Measurements from ENCODE around the gene PLXNC1. TPM values are rescaled to one million over a fixed set of nuclear protein-coding genes. Genes with fewer than 3 reads are reported as not detected.

The PLXNC1 gene
- total RNA-seq, 2 donors from 2014 or later: 11.3 to 14.1 TPM

GRCh38 chr12:94208622-94208966, 60.2 kb downstream of the PLXNC1 start:
- Mint-ChIP-seq H3K27ac (peak overlapping the region; percentile 96), H3K9me3 (peaks cover 0 to 1% of the 10 kb centered on the region in 2 donors), H3K4me1 (ENCODE audit: low read depth) (peaks cover 60% of the 10 kb centered on the region), H3K4me3 (peak overlapping the region; percentile 67 to 95), H3K36me3 (ENCODE audit: insufficient read depth in 2 of 2) (peaks cover 3% of the 10 kb centered on the region in 2 donors), H3K27me3 (ENCODE audit: low read depth) (no peaks in the 10 kb centered on the region)
- peak; percentile 46 to 57 for DNase-seq
- peak; percentile 66 to 74 for ATAC-seq (replicated peaks in 1 of 2)

GRCh38 chr12:94209240-94209639, 60.9 kb downstream of the PLXNC1 start:
- peaks cover 3% of the 10 kb centered on the region in 2 donors for H3K36me3 Mint-ChIP-seq (ENCODE audit: insufficient read depth in 2 of 2)
- peaks cover 54% of the 10 kb centered on the region for H3K4me1 Mint-ChIP-seq (ENCODE audit: low read depth)
- H3K4me3 Mint-ChIP-seq: peak overlapping the region in 1 of 2 donors; percentile 25
- peak overlapping the region; percentile 96 for H3K27ac Mint-ChIP-seq
- DNase-seq (no peak), ATAC-seq (replicated peaks in 1 of 2) (no peak)
- no peaks in the 10 kb centered on the region for H3K27me3 Mint-ChIP-seq (ENCODE audit: low read depth)
- peaks cover 0 to 1% of the 10 kb centered on the region in 2 donors for H3K9me3 Mint-ChIP-seq

GRCh38 chr12:94211021-94211420, 62.6 kb downstream of the PLXNC1 start:
- Mint-ChIP-seq H3K36me3 (ENCODE audit: insufficient read depth in 2 of 2) (peaks cover 3% of the 10 kb centered on the region in 2 donors), H3K27ac (no peak overlapping the region), H3K9me3 (peaks cover 0 to 1% of the 10 kb centered on the region in 2 donors), H3K27me3 (ENCODE audit: low read depth) (no peaks in the 10 kb centered on the region), H3K4me1 (ENCODE audit: low read depth) (peaks cover 37% of the 10 kb centered on the region), H3K4me3 (no peak overlapping the region)
- DNase-seq (no peak), ATAC-seq (replicated peaks in 1 of 2) (no peak)

GRCh38 chr12:94218233-94218632, 69.9 kb downstream of the PLXNC1 start:
- ATAC-seq (replicated peaks in 1 of 2): no peak

GRCh38 chr12:94219622-94220302, 71.4 kb downstream of the PLXNC1 start:
- Mint-ChIP-seq H3K27ac (no peak overlapping the region), H3K27me3 (ENCODE audit: low read depth) (no peaks in the 10 kb centered on the region), H3K36me3 (ENCODE audit: insufficient read depth in 2 of 2) (peaks cover 4 to 6% of the 10 kb centered on the region in 2 donors), H3K4me1 (ENCODE audit: low read depth) (peaks cover 4% of the 10 kb centered on the region), H3K9me3 (no peaks in the 10 kb centered on the region), H3K4me3 (no peak overlapping the region)
- ATAC-seq (replicated peaks in 1 of 2) (no peak), DNase-seq (no peak)

More at GRCh38 chr12:94218233-94218632, 69.9 kb downstream of the PLXNC1 start:
- no peak for DNase-seq
- Mint-ChIP-seq H3K9me3 (no peaks in the 10 kb centered on the region), H3K4me1 (ENCODE audit: low read depth) (peaks cover 4% of the 10 kb centered on the region), H3K27ac (no peak overlapping the region), H3K36me3 (ENCODE audit: insufficient read depth in 2 of 2) (peaks cover 4 to 6% of the 10 kb centered on the region in 2 donors), H3K4me3 (no peak overlapping the region), H3K27me3 (ENCODE audit: low read depth) (no peaks in the 10 kb centered on the region)

GRCh38 chr12:94220804-94221203, 72.4 kb downstream of the PLXNC1 start:
- Mint-ChIP-seq H3K27me3 (ENCODE audit: low read depth) (no peaks in the 10 kb centered on the region), H3K27ac (no peak overlapping the region), H3K4me1 (ENCODE audit: low read depth) (peaks cover 4% of the 10 kb centered on the region), H3K36me3 (ENCODE audit: insufficient read depth in 2 of 2) (peaks cover 4 to 6% of the 10 kb centered on the region in 2 donors), H3K4me3 (no peak overlapping the region), H3K9me3 (no peaks in the 10 kb centered on the region)
- DNase-seq: no peak
- ATAC-seq (replicated peaks in 1 of 2): no peak

- Mint-ChIP-seq H3K4me3 (no peak overlapping the region), H3K27me3 (ENCODE audit: low read depth) (no peaks in the 10 kb centered on the region), H3K36me3 (ENCODE audit: insufficient read depth in 2 of 2) (peaks cover 4 to 6% of the 10 kb centered on the region in 2 donors), H3K9me3 (no peaks in the 10 kb centered on the region), H3K4me1 (ENCODE audit: low read depth) (peaks cover 4% of the 10 kb centered on the region), H3K27ac (no peak overlapping the region)
- DNase-seq (no peak), ATAC-seq (replicated peaks in 1 of 2) (no peak)
Measured at GRCh38 chr12:94222351-94223084, 74.1 kb downstream of the PLXNC1 start.

GRCh38 chr12:94223842-94224241, 75.5 kb downstream of the PLXNC1 start:
- ATAC-seq (replicated peaks in 1 of 2) (no peak), DNase-seq (no peak)
- no peak overlapping the region for H3K4me3 Mint-ChIP-seq
- no peaks in the 10 kb centered on the region for H3K27me3 Mint-ChIP-seq (ENCODE audit: low read depth)
- no peak overlapping the region for H3K27ac Mint-ChIP-seq
- H3K36me3 Mint-ChIP-seq (ENCODE audit: insufficient read depth in 2 of 2): peaks cover 6% of the 10 kb centered on the region in 2 donors
- H3K4me1 Mint-ChIP-seq (ENCODE audit: low read depth): peaks cover 4% of the 10 kb centered on the region
- H3K9me3 Mint-ChIP-seq: no peaks in the 10 kb centered on the region

GRCh38 chr12:94225506-94225905, 77.1 kb downstream of the PLXNC1 start:
- DNase-seq (no peak), ATAC-seq (replicated peaks in 1 of 2) (no peak)
- H3K4me3 Mint-ChIP-seq: no peak overlapping the region
- no peak overlapping the region for H3K27ac Mint-ChIP-seq
- H3K4me1 Mint-ChIP-seq (ENCODE audit: low read depth): peaks cover 9% of the 10 kb centered on the region
- H3K9me3 Mint-ChIP-seq: peaks cover 0 to 1% of the 10 kb centered on the region in 2 donors
- peaks cover 5 to 11% of the 10 kb centered on the region in 2 donors for H3K36me3 Mint-ChIP-seq (ENCODE audit: insufficient read depth in 2 of 2)
- H3K27me3 Mint-ChIP-seq (ENCODE audit: low read depth): no peaks in the 10 kb centered on the region

- DNase-seq: no peak
- Mint-ChIP-seq H3K4me1 (ENCODE audit: low read depth) (peaks cover 12% of the 10 kb centered on the region), H3K36me3 (ENCODE audit: insufficient read depth in 2 of 2) (peaks cover 3 to 8% of the 10 kb centered on the region in 2 donors), H3K4me3 (no peak overlapping the region), H3K27me3 (ENCODE audit: low read depth) (no peaks in the 10 kb centered on the region), H3K9me3 (peaks cover 0 to 1% of the 10 kb centered on the region in 2 donors), H3K27ac (no peak overlapping the region)
- ATAC-seq (replicated peaks in 1 of 2): no peak
Measured at GRCh38 chr12:94225947-94226630, 77.7 kb downstream of the PLXNC1 start.

- H3K36me3 Mint-ChIP-seq (ENCODE audit: insufficient read depth in 2 of 2): peaks cover 2 to 8% of the 10 kb centered on the region in 2 donors
- no peaks in the 10 kb centered on the region for H3K27me3 Mint-ChIP-seq (ENCODE audit: low read depth)
- peaks cover 12% of the 10 kb centered on the region for H3K4me1 Mint-ChIP-seq (ENCODE audit: low read depth)
Measured at GRCh38 chr12:94227066-94227465, 78.7 kb downstream of the PLXNC1 start.

GRCh38 chr12:94228488-94228907, 80.1 kb downstream of the PLXNC1 start:
- H3K4me3 Mint-ChIP-seq: no peak overlapping the region
- no peak for ATAC-seq (replicated peaks in 1 of 2)
- peaks cover 0 to 6% of the 10 kb centered on the region in 2 donors for H3K36me3 Mint-ChIP-seq (ENCODE audit: insufficient read depth in 2 of 2)
- H3K27me3 Mint-ChIP-seq (ENCODE audit: low read depth): no peaks in the 10 kb centered on the region
- H3K9me3 Mint-ChIP-seq: peaks cover 0 to 1% of the 10 kb centered on the region in 2 donors
- no peak for DNase-seq
- peaks cover 12% of the 10 kb centered on the region for H3K4me1 Mint-ChIP-seq (ENCODE audit: low read depth)
- no peak overlapping the region for H3K27ac Mint-ChIP-seq

More at GRCh38 chr12:94227066-94227465, 78.7 kb downstream of the PLXNC1 start:
- ATAC-seq (replicated peaks in 1 of 2) (no peak), DNase-seq (no peak)
- peaks cover 0 to 1% of the 10 kb centered on the region in 2 donors for H3K9me3 Mint-ChIP-seq
- no peak overlapping the region for H3K27ac Mint-ChIP-seq
- H3K4me3 Mint-ChIP-seq: no peak overlapping the region

- Mint-ChIP-seq H3K9me3 (peaks cover 0 to 1% of the 10 kb centered on the region in 2 donors), H3K4me1 (ENCODE audit: low read depth) (peaks cover 12% of the 10 kb centered on the region), H3K4me3 (no peak overlapping the region), H3K27ac (no peak overlapping the region), H3K36me3 (ENCODE audit: insufficient read depth in 2 of 2) (peaks cover 0 to 6% of the 10 kb centered on the region in 2 donors), H3K27me3 (ENCODE audit: low read depth) (no peaks in the 10 kb centered on the region)
- ATAC-seq (replicated peaks in 1 of 2): no peak
- DNase-seq: no peak
Measured at GRCh38 chr12:94229902-94230301, 81.5 kb downstream of the PLXNC1 start.
